ENCODE data around the gene MRPL43. TPM values are rescaled to one million over a fixed set of nuclear protein-coding genes. Genes with fewer than 3 reads are reported as not detected.

MRPL43 gene
- 132 and 137 TPM in 2 replicates for total RNA-seq

DNA sequence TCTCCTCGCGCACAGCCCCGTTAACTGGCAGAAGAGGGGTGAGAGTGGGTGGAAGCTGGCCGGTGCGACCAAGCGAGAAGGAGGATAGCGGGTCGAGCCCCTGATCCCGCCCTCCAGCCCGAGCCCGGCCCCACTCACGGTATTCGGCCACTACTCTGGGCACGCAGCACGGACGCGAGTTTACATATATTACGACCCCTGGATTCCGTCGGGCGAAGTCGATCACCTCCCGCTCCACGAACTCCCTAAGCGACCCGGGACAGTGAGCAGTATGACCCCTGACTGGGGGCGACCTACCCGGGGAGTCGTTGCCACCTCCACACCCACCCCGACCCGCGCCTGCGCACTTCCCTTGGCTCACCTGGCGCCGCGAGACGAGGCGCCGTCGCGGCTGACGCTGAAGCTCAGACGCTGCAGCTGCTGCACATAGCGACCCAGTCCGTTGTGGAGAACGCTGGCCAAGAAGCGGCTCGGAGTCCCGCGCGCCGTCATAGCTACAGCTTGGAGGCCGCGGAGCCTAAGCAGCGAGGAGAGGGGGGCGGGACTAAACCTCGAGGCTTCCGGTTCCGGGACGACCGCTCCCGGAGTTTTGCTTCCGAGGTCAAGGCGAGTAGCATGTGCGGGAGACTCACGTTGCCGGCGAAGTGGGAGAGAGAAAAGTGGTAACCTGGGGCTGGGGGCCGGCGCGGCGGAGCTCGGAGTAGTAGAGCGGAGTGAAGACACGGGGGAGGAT, at the start of gene MRPL43, which contains the start of gene TWNK:
MRPL43 (minus strand) TSS at position 546 of the 733 bp plus-strand sequence; CDS start at position 492, 54 bp downstream.
TWNK (plus strand) TSS at position 592 of the 733 bp plus-strand sequence. CDS start 668 bp downstream, outside the sequence.

DNA sequence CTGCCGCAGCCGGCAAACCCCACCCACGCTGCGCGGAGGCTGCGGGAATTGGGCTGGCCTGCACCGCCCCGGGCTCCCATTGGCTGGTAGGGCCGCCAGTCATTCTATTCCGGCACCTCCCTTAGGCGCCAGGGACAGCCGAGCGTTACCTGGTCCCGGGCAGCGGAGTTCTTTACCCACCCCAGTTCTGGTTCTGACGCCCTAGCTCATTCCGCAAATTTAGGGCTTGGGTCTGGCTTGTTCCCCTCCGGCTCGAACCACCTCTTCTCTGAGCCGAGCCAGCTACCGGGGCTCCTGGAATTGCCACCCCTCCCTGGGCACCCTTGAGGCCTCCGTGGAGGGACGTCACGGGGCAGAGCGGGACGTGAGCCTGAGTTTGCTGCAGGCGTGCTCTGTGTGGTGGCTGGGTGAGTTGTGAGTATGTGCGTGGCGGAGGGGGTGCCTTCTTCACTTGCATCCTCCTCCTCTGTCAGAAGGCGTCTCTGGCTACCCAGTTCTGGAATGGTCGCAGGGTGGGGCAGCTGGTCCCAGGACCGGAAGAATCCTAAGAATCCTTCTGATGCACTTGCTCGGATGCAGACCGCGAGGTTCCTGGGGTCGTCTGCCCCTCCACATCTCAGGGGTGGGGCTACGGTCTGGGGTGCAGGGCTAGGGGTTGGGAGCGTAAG, 44.0 kb upstream of the MRPL43 start, which contains the start of the genes PDZD7 and SFXN3:
PDZD7 (minus strand) TSS at position 2 of the 668 bp plus-strand sequence. CDS start 910 bp downstream, outside the sequence.
SFXN3 (plus strand) TSS at position 107 of the 668 bp plus-strand sequence. CDS start 3,461 bp downstream, outside the sequence.

DNA sequence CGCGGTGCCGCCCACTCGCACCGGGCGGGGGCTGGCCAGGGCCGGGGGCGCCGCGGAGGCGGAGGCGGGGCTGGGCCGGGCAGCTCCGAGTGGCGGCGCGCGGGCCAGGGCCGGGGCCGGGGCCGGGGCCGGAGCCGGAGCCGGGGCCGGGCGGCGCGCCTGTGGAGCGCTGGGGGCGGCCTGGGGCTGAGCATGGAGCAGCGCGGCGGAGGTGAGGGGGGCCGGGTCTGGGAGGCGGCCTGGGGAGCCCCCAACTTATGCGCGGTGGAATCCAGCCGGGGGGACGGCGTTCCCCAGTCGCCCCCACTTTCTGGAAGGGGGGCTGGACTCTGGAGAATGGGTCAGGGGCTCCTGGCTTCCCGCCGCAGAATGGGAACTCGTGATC, 12.4 kb upstream of the MRPL43 start, which contains the start of gene LZTS2:
LZTS2 (plus strand) TSS at position 67 of the 385 bp plus-strand sequence. CDS start 2,731 bp downstream, outside the sequence.

DNA sequence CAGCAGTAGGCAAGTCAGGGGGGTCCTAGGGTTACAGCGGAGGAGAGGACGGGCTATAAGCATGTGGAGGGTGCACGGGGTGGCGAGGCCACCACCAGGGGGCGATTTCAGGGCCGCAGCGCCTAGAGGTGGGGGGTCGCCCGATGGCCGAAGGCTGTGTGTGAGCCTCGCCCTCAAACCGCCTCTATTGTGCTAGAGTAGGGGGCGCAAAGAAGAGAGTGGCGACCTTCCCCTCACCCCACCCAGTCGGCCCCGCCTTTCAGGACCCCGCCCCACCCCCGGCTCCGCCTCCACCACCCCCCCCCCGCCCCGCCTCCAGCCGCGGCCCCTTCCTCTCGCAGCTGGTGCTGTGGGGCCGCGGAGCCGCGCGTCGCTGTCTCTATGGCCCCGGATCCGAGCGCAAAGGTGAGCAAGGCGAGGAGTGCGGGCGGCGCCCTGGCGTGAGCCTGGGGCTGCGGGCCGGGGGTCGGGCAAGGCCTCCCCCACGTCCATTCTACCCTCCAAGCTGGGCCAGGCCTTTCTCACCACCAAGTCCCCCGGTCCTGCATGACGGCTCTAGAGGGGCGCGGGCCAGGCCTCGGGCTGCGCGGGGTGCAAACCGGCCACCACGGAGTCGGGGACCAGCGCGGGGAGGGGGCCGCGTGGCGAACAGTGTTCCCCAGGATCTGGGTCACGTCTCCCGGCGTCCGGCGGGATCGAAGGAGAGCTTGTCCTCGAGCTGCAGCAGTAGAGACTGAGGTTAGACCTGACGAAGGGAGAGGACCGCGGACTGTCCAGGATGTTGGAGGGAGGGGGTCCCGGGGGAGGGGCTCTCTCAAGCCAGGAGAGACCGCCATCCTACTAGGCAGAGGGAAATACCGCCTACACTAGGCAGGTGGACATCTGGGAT, 17.9 kb downstream of the MRPL43 start, which contains the start of gene SEMA4G:
SEMA4G (plus strand) TSS at position 318 of the 889 bp plus-strand sequence. CDS start 3,409 bp downstream, outside the sequence.

Other genes with a start within 250 kb of the MRPL43 start
- gene PAX2, start 241.9 kb downstream of the MRPL43 start, total RNA-seq, result not detected in 2 replicates
- gene SLF2, start 74.5 kb downstream of the MRPL43 start, total RNA-seq, result 19.0 and 23.7 TPM in 2 replicates
- 2.1 and 2.2 TPM in 2 replicates for gene SEMA4G, start 18.0 kb downstream of the MRPL43 start, total RNA-seq
- 5.4 and 5.9 TPM in 2 replicates for gene TWNK, start within 50 bp of the MRPL43 start, total RNA-seq
- 71.8 and 76.2 TPM in 2 replicates for gene LZTS2, start 12.3 kb upstream of the MRPL43 start, total RNA-seq
- gene PDZD7, start 43.6 kb upstream of the MRPL43 start, total RNA-seq, result 0.84 and 1.0 TPM in 2 replicates
- gene SFXN3, start 43.7 kb upstream of the MRPL43 start, total RNA-seq, result 31.1 and 38.2 TPM in 2 replicates
- gene KAZALD1, start 74.5 kb upstream of the MRPL43 start, total RNA-seq, result 11.0 and 11.8 TPM in 2 replicates
- gene TLX1, start 143.8 kb upstream of the MRPL43 start, total RNA-seq, result not detected in 2 replicates
- under 0.01 TPM in 1 of 2 replicates, not detected in the other for gene LBX1, start 242.0 kb upstream of the MRPL43 start, total RNA-seq

Measured in bronchus fibroblast of lung (primary cell).